Trophoblast cell (in vitro differentiated cells and primary cell): Measurements from ENCODE around the gene RGS14.

Experiments used
- DNase-seq, 2 donors: peaks; one replicate each; pipeline ENCODE4 v3.0.0-alpha.2; 2016
- H2AFZ ChIP-seq: 2 replicates; pipeline ENCODE4 v1.6.1; 2013; ENCODE audit warnings: low read length, moderate library complexity, mild to moderate bottlenecking; ENCODE audit not compliant: insufficient read depth, poor library complexity
- H2AK5ac ChIP-seq: 2 replicates; pipeline ENCODE4 v1.6.1; 2013; ENCODE audit warnings: mild to moderate bottlenecking, low read length
- H2BK120ac ChIP-seq: 2 replicates; pipeline ENCODE4 v1.6.1; 2013; ENCODE audit warnings: low read length, mild to moderate bottlenecking, moderate library complexity; ENCODE audit not compliant: insufficient read depth, poor library complexity
- H2BK12ac ChIP-seq: 2 replicates; pipeline ENCODE4 v1.6.1; 2013; ENCODE audit warnings: mild to moderate bottlenecking, low read length, moderate library complexity
- H2BK5ac ChIP-seq: 2 replicates; pipeline ENCODE4 v1.6.1; 2013; ENCODE audit warnings: low read length, low read depth, moderate library complexity, mild to moderate bottlenecking; ENCODE audit not compliant: poor library complexity
- H3K14ac ChIP-seq: 2 replicates; pipeline ENCODE4 v1.6.1; 2013; ENCODE audit warnings: mild to moderate bottlenecking, low read length
- H3K18ac ChIP-seq: 2 replicates; pipeline ENCODE4 v1.6.1; 2013; ENCODE audit warnings: mild to moderate bottlenecking, low read length
- H3K23ac ChIP-seq: 2 replicates; pipeline ENCODE4 v1.6.1; 2013; ENCODE audit warnings: low read length
- H3K27ac ChIP-seq: 2 replicates; pipeline ENCODE4 v1.5.1; 2013; ENCODE audit warnings: low read depth, mild to moderate bottlenecking, inconsistent platforms, low read length, moderate library complexity
- H3K27me3 ChIP-seq: 2 replicates; pipeline ENCODE4 v1.6.1; 2013; ENCODE audit warnings: inconsistent platforms, mild to moderate bottlenecking, low read length, moderate library complexity; ENCODE audit not compliant: insufficient read depth
- H3K36me3 ChIP-seq, 2 experiments: 1 replicate in 1 of 2; 2 replicates in 1 of 2; pipeline ENCODE4 v1.6.1; 2013; ENCODE audit warnings: low read length in 2 of 2, mild to moderate bottlenecking in 2 of 2, moderate library complexity in 1 of 2; ENCODE audit not compliant: insufficient read depth in 2 of 2, control insufficient read depth in 1 of 2
- H3K4ac ChIP-seq: 2 replicates; pipeline ENCODE4 v1.6.1; 2013; ENCODE audit warnings: low read depth, mild to moderate bottlenecking, low read length, moderate library complexity
- H3K4me1 ChIP-seq, 2 experiments: 1 replicate in 1 of 2; 2 replicates in 1 of 2; pipeline ENCODE4 v1.6.1; 2013; ENCODE audit warnings: low read length in 2 of 2, mild to moderate bottlenecking in 2 of 2, moderate library complexity in 1 of 2; ENCODE audit not compliant: insufficient read depth in 2 of 2, control insufficient read depth in 1 of 2
- H3K4me2 ChIP-seq: 2 replicates; pipeline ENCODE4 v1.6.1; 2013; ENCODE audit warnings: inconsistent platforms, mild to moderate bottlenecking, low read length, moderate library complexity
- H3K4me3 ChIP-seq: 2 replicates; pipeline ENCODE4 v1.5.1; 2013; ENCODE audit warnings: mild to moderate bottlenecking, low read depth, low read length, inconsistent platforms
- H3K79me1 ChIP-seq: one replicate; pipeline ENCODE4 v1.6.1; 2013; ENCODE audit warnings: low read length
- H3K79me2 ChIP-seq: 2 replicates; pipeline ENCODE4 v1.6.1; 2013; ENCODE audit warnings: low read length, mild to moderate bottlenecking; ENCODE audit not compliant: control insufficient read depth, insufficient read depth, poor library complexity
- H3K9ac ChIP-seq: 2 replicates; pipeline ENCODE4 v1.6.1; 2013; ENCODE audit warnings: mild to moderate bottlenecking, low read length
- H3K9me3 ChIP-seq: 2 replicates; pipeline ENCODE4 v1.6.1; 2013; ENCODE audit warnings: low read depth, mild to moderate bottlenecking, control low read depth, inconsistent platforms, low read length; ENCODE audit not compliant: insufficient read depth
- H4K12ac ChIP-seq: 2 replicates; pipeline ENCODE4 v1.6.1; 2013; ENCODE audit warnings: low read depth, mild to moderate bottlenecking, low read length, moderate library complexity
- H4K8ac ChIP-seq: 2 replicates; pipeline ENCODE4 v1.6.1; 2013; ENCODE audit warnings: low read depth, mild to moderate bottlenecking, low read length, moderate library complexity
- H4K91ac ChIP-seq: one replicate; pipeline ENCODE4 v1.6.1; 2013; ENCODE audit warnings: low read depth, mild to moderate bottlenecking, low read length, moderate library complexity
- WGBS: extraction: QIAGEN DNeasy Blood & Tissue Kit; methylation state at CpG from one replicate; pipeline ENCODE4 v1.1.7; 2013; ENCODE audit warnings: missing lambda C conversion rate; ENCODE audit not compliant: insufficient read length, insufficient coverage; ENCODE audit errors: extremely low coverage; 5-methylcytosine and 5-hydroxymethylcytosine counted together

The RGS14 gene

DNA sequence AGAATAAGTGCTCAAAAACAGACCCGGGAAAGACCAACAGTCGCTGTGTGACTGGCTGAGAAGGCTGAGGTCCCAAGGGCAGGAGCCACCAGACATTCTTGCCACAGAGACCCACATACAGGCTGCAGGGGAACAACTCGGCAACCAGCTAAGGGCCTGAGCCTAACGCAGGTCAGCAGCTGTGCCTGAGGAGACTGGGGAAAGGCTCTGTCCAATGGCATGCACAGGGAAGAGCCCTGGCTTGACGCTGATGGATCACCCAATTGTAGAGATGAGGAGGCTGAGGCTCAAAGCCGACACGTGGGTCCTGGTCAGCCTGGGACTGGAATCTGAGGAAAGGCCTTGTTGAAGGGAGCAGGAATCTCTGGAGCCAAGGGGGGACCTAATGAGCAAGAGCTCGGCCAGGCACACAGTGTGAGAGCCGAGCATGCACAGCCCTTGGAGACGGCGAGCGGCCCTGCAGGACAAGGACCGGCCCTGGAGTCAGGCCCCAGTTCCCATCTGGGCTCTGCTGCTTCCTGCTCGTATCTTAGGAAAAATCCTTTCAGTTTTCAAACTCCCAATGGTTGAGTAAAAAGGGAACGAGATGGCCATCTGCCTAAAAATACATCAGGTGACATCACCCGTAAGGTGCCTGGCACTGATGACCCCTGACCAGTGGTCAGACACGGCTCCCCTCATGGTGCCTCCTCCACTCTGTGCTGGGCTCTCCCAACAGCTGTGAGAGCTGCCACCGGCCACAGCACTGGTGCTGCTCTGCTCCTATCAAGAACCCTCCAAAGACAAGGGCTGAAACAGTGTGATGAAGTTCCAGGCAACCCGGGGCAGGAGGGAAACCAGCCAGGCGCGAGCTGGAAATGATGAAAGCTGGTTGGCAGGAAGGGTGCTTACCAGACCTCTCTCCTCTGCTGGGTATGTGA lies 22.7 kb upstream of the RGS14 start:
- Histone ChIP-seq H3K4me1 (peaks cover 0 to 3% of the 10 kb centered on the region in 2 experiments), H3K79me1 (no peaks in the 10 kb centered on the region), H3K14ac (no peak overlapping the region), H3K27ac (no peak overlapping the region), H3K18ac (no peak overlapping the region), H4K12ac (no peak overlapping the region), H2BK12ac (no peak overlapping the region), H3K27me3 (no peaks in the 10 kb centered on the region), H3K4ac (no peak overlapping the region), H2AFZ (no peak overlapping the region), H3K9me3 (no peaks in the 10 kb centered on the region), H3K4me2 (no peak overlapping the region), H2AK5ac (no peak overlapping the region), H3K79me2 (no peaks in the 10 kb centered on the region), H4K8ac (no peak overlapping the region), H2BK5ac (no peak overlapping the region), H4K91ac (no peak overlapping the region), H3K36me3 (peaks cover 88 to 94% of the 10 kb centered on the region in 2 experiments), H3K4me3 (no peak overlapping the region), H3K23ac (no peak overlapping the region), H3K9ac (no peak overlapping the region), H2BK120ac (no peak overlapping the region)
- no CpG with 5 or more reads among the region's 21 CpGs for WGBS
- DNase-seq, result no peak

DNA sequence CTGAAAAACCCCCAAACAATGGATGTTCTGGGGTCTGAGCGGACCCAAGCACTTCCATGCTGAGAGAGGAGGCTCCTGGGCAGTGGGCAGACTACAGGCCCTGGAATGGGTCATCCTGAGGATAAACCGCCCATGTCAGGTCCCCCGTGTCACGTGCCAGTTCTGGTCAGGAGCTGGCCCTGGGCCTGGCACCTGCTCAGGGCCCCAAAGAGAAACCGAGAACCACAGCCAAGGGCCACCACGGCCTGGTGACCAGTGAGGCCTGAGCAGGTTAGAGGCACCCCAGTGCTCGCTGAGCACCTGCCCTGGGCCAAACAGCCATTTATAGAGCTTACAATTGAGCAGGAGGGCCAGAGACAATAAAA lies 22.0 kb upstream of the RGS14 start:
- H3K79me1 ChIP-seq, result no peaks in the 10 kb centered on the region
- no peaks in the 10 kb centered on the region for H3K9me3 ChIP-seq
- no peak overlapping the region for H2BK12ac ChIP-seq
- WGBS, result no CpG with 5 or more reads among the region's 7 CpGs
- H4K8ac ChIP-seq, result no peak overlapping the region
- no peak overlapping the region for H3K27ac ChIP-seq
- H4K91ac ChIP-seq, result no peak overlapping the region
- H4K12ac ChIP-seq, result no peak overlapping the region
- no peak overlapping the region for H3K4me3 ChIP-seq
- no peak overlapping the region for H3K9ac ChIP-seq
- no peak overlapping the region for H2AK5ac ChIP-seq
- no peak overlapping the region for H2AFZ ChIP-seq
- DNase-seq, result no peak
- H3K18ac ChIP-seq, result no peak overlapping the region
- peaks cover 0 to 3% of the 10 kb centered on the region in 2 experiments for H3K4me1 ChIP-seq
- H3K14ac ChIP-seq, result no peak overlapping the region
- peaks cover 85 to 88% of the 10 kb centered on the region in 2 experiments for H3K36me3 ChIP-seq
- H2BK5ac ChIP-seq, result no peak overlapping the region
- no peak overlapping the region for H2BK120ac ChIP-seq
- H3K79me2 ChIP-seq, result no peaks in the 10 kb centered on the region
- no peaks in the 10 kb centered on the region for H3K27me3 ChIP-seq
- H3K4ac ChIP-seq, result no peak overlapping the region
- no peak overlapping the region for H3K23ac ChIP-seq
- H3K4me2 ChIP-seq, result no peak overlapping the region

DNA sequence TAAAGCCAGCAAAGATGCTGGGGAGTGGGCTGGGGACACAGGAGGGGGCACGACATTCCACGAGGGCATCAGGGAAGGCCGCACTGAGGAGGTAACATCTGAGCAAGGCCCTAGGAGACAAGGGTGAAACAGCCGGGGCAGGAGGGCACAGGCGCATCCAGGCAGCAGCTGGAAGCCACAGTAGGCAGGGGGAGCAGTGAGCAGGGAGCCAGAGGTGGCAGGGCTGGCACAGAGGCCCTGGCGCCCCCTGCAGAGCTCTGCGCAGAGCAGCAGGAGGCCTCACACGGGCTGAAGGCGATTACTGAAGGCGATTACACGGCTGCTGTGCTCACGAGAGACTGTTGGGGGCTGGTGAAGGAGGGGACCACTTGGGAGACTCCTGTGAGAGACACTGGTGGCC lies 21.6 kb upstream of the RGS14 start:
- H4K8ac ChIP-seq, result no peak overlapping the region
- DNase-seq, result no peak
- no peak overlapping the region for H3K4ac ChIP-seq
- H2BK120ac ChIP-seq, result no peak overlapping the region
- H4K91ac ChIP-seq, result no peak overlapping the region
- no CpG with 5 or more reads among the region's 12 CpGs for WGBS
- H4K12ac ChIP-seq, result no peak overlapping the region
- H3K4me2 ChIP-seq, result no peak overlapping the region
- no peaks in the 10 kb centered on the region for H3K79me1 ChIP-seq
- H3K9me3 ChIP-seq, result no peaks in the 10 kb centered on the region
- H3K36me3 ChIP-seq, result peaks cover 81 to 84% of the 10 kb centered on the region in 2 experiments
- H3K27me3 ChIP-seq, result no peaks in the 10 kb centered on the region
- H2BK5ac ChIP-seq, result no peak overlapping the region
- H3K18ac ChIP-seq, result no peak overlapping the region
- no peak overlapping the region for H2AK5ac ChIP-seq
- no peaks in the 10 kb centered on the region for H3K79me2 ChIP-seq
- no peak overlapping the region for H2BK12ac ChIP-seq
- peaks cover 0 to 3% of the 10 kb centered on the region in 2 experiments for H3K4me1 ChIP-seq
- no peak overlapping the region for H3K4me3 ChIP-seq
- H3K14ac ChIP-seq, result no peak overlapping the region
- no peak overlapping the region for H3K23ac ChIP-seq
- H2AFZ ChIP-seq, result no peak overlapping the region
- H3K9ac ChIP-seq, result no peak overlapping the region
- H3K27ac ChIP-seq, result no peak overlapping the region

DNA sequence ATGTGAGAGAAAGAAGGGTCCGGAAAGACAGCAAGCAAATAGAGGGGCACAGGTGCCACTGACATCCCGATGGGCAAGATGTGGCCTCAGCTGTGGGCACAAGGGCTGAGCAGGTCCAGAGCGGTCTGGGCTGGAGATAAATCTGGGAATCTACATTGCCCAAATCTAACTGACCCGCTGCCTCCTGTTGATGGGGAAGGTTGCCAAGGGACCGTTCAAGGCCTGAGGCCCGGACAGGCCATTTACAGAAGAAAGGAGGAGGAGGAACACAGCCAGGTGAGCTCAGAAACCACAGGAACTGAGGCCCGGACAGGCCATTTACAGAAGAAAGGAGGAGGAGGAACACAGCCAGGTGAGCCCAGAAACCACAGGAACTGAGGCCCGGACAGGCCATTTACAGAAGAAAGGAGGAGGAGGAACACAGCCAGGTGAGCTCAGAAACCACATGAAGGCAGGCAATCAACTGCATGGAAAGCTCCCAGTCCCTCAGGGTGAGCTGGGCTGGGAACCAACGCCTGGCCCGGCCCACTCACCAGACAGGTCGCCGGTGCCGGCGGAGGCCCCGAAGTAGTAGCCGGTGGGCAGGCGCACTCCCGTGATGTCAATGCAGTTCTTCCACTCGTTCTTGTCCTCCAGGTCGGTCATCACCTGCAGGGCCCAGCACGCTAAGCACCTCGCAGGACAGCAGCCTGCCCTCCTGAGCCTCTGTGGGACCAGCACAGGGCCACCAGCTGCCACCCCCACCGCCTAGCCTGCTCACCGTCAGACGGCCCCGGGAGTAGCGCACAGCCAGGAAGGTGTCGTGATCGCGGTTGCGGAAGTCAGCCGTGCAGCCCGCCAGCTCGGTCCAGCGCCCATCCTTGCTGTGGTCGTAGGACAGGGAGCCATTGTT lies 20.9 kb upstream of the RGS14 start:
- Histone ChIP-seq H2AFZ (no peak overlapping the region), H3K4me1 (peaks cover 0 to 3% of the 10 kb centered on the region in 2 experiments), H3K9me3 (no peaks in the 10 kb centered on the region), H3K27ac (no peak overlapping the region), H2AK5ac (no peak overlapping the region), H3K36me3 (peaks cover 75 to 79% of the 10 kb centered on the region in 2 experiments), H2BK120ac (no peak overlapping the region), H4K91ac (no peak overlapping the region), H3K27me3 (no peaks in the 10 kb centered on the region), H3K79me2 (no peaks in the 10 kb centered on the region), H2BK5ac (no peak overlapping the region), H2BK12ac (no peak overlapping the region), H3K4ac (no peak overlapping the region), H4K12ac (no peak overlapping the region), H3K4me2 (no peak overlapping the region), H3K23ac (no peak overlapping the region), H3K9ac (no peak overlapping the region), H3K14ac (no peak overlapping the region), H3K4me3 (no peak overlapping the region), H3K79me1 (no peaks in the 10 kb centered on the region), H3K18ac (no peak overlapping the region), H4K8ac (no peak overlapping the region)
- WGBS, result no CpG with 5 or more reads among the region's 36 CpGs
- DNase-seq, result no peak
